Measurements from ENCODE around the gene FAM111A. TPM values are rescaled to one million over a fixed set of nuclear protein-coding genes. Genes with fewer than 3 reads are reported as not detected.

The FAM111A gene
- total and polyA plus RNA-seq, 9 of the 15 experiments (the other 6 are each of a cell fraction or from before 2014, with no cell fraction given), result 14.8 to 30.6 (median 20.1) TPM

- no peaks in the 10 kb centered on the region for H3K9me3 ChIP-seq (replicated peaks; ENCODE audit: control insufficient read depth, insufficient read depth, low read depth, low read length)
- H4K20me1 ChIP-seq (replicated peaks; ENCODE audit: control insufficient read depth, insufficient read depth, low read length), result no peaks in the 10 kb centered on the region
- WGBS (ENCODE audit: insufficient coverage, low coverage, missing lambda C conversion rate), result 1% methylated on average over 8 of the region's 9 CpGs
- CTCF ChIA-PET (ENCODE audit: low intra/inter-chr PET ratio), result no interaction called here
- H3K9ac ChIP-seq (ENCODE audit: insufficient read depth in 1 of 2, low read depth in 2 of 2, low read length in 2 of 2), result no peak overlapping the region
- intact Hi-C loops (cut with micrococcal nuclease) (no loop called here), in situ Hi-C loops (cut with MboI) (loop anchor here (25.0 kb wide), 1 partner anchor 489 kb away; no protein-coding TSS in a partner anchor)
- H3K9me1 ChIP-seq (ENCODE audit: control insufficient read depth, insufficient read depth, low read length), result no peaks in the 10 kb centered on the region
- H3K4me1 ChIP-seq (replicated peaks in 1 of 2; ENCODE audit: control insufficient read depth in 2 of 2, insufficient read depth in 2 of 2, low read length in 2 of 2), result peaks cover 0 to 2% of the 10 kb centered on the region in 2 experiments; a peak in 1 of 5 replicates
- ATAC-seq, result no peak
- FAIRE-seq, result no peak
- no peaks in the 10 kb centered on the region for H3K36me3 ChIP-seq (ENCODE audit: control insufficient read depth, insufficient read depth, low read length)
- no TSS peak for BruUV-seq (replicated peaks)
- TF ChIP-seq BRD9 (IDR thresholded peaks at IDR 0.05; ENCODE audit: low read depth, partially characterized antibody), result no peak
- TF ChIP-seq PML (IDR thresholded peaks at IDR 0.05; ENCODE audit: low read length), result no peak
- TF ChIP-seq ETV1 (tag; conservative IDR thresholded peaks at IDR 0.05; ENCODE audit: low read depth), result no peak
- no peak for TF ChIP-seq CCAR2 (IDR thresholded peaks at IDR 0.05; ENCODE audit: low read depth, low read length)
- no peak for TF ChIP-seq SPI1 (IDR thresholded peaks at IDR 0.05; ENCODE audit: borderline replicate concordance, low read depth, low read length)
- no peak for TF ChIP-seq JUNB (CRISPR knock-in tag; conservative IDR thresholded peaks at IDR 0.05)
- TF ChIP-seq MXD1 (CRISPR knock-in tag; IDR thresholded peaks at IDR 0.05; ENCODE audit: borderline replicate concordance, poor library complexity, severe bottlenecking), result no peak
- no peak for TF ChIP-seq SAFB2 (IDR thresholded peaks at IDR 0.05; ENCODE audit: borderline replicate concordance, low read depth, low read length, severe bottlenecking)
- no peak for TF ChIP-seq TAF7 (tag; IDR thresholded peaks at IDR 0.05)
- TF ChIP-seq ATF4 (CRISPR knock-in tag; IDR thresholded peaks at IDR 0.05), result no peak
- no peak overlapping the region for H3K4me2 ChIP-seq (ENCODE audit: insufficient read depth, low read length)
- H3K4me3 ChIP-seq, result no peak overlapping the region
- no peak overlapping the region for H3K27ac ChIP-seq (ENCODE audit: extremely low read depth, low read depth, low read length)
- POLR2A ChIA-PET, result no interaction called here
- H3K79me2 ChIP-seq (ENCODE audit: control insufficient read depth, insufficient read depth, low read length), result no peaks in the 10 kb centered on the region
- no peak overlapping the region for H2AFZ ChIP-seq (ENCODE audit: low read depth, low read length)
- no peak for DNase-seq (ENCODE audit: extremely low read depth in 1 of 4, low spot score in 3 of 4)
- peaks cover 10 to 23% of the 10 kb centered on the region in 2 experiments for H3K27me3 ChIP-seq (ENCODE audit: control insufficient read depth in 2 of 2, insufficient read depth in 2 of 2, low read length in 2 of 2)
Measured at GRCh38 chr11:59197991-59198390, 55.3 kb downstream of the FAM111A start.
